Keratinocyte (primary cell): ENCODE measurements around the gene SESN3. TPM values are rescaled to one million over a fixed set of nuclear protein-coding genes. Genes with fewer than 3 reads are reported as not detected.

Experiments
- DNase-seq: peaks from one replicate; pipeline ENCODE4 v3.0.0-alpha.2; 2011; ENCODE audit warnings: low read depth, missing footprints, low spot score
- FAIRE-seq: peaks from 2 replicates; lab custom pipeline; 2011; peaks lifted over from hg19 to GRCh38; lab: Jason Lieb, UNC
- H2AFZ ChIP-seq: 2 replicates; pipeline ENCODE4 v1.6.0; 2012; ENCODE audit warnings: low read length, control low read depth, inconsistent platforms; ENCODE audit not compliant: control insufficient read depth
- H3K27ac ChIP-seq: 2 replicates; pipeline ENCODE4 v1.5.1; 2011; ENCODE audit warnings: low read length; ENCODE audit not compliant: control insufficient read depth, insufficient read depth
- H3K27me3 ChIP-seq: 3 replicates; pipeline ENCODE4 v1.6.0; 2011; ENCODE audit warnings: low read length; ENCODE audit not compliant: control insufficient read depth, insufficient read depth; ENCODE audit errors: extremely low read depth
- H3K36me3 ChIP-seq, 2 experiments: 2 replicates in 1 of 2; 3 replicates in 1 of 2; pipeline ENCODE4 v1.5.1; 2011; ENCODE audit warnings: low read length in 2 of 2, mild to moderate bottlenecking in 1 of 2; ENCODE audit not compliant: control insufficient read depth in 2 of 2, insufficient read depth in 2 of 2; ENCODE audit errors: extremely low read depth in 1 of 2
- H3K4me1 ChIP-seq: 3 replicates; pipeline ENCODE4 v1.5.1; 2011; ENCODE audit warnings: low read length; ENCODE audit not compliant: control insufficient read depth, insufficient read depth; ENCODE audit errors: extremely low read depth
- H3K4me2 ChIP-seq: 3 replicates; pipeline ENCODE4 v1.6.0; 2011; ENCODE audit warnings: low read depth, low read length; ENCODE audit not compliant: control insufficient read depth, insufficient read depth; ENCODE audit errors: extremely low read depth
- H3K4me3 ChIP-seq, 3 experiments: fragments of 200-600 bp in 1 of 3; sonication (generic) in 1 of 3; 2 replicates in 2 of 3; 3 replicates in 1 of 3; pipeline ENCODE4 v1.5.1; 2011 to 2016; ENCODE audit warnings: low read length in 3 of 3, mild to moderate bottlenecking in 3 of 3, control low read depth in 2 of 3, inconsistent platforms in 1 of 3, low read depth in 1 of 3, mixed read lengths in 1 of 3, mixed run types in 1 of 3, moderate library complexity in 1 of 3; ENCODE audit not compliant: control insufficient read depth in 2 of 3, insufficient read depth in 2 of 3; ENCODE audit errors: extremely low read depth in 1 of 3
- H3K79me2 ChIP-seq: 2 replicates; pipeline ENCODE4 v1.6.0; 2012; ENCODE audit warnings: low read length; ENCODE audit not compliant: control insufficient read depth, insufficient read depth
- H3K9ac ChIP-seq: 3 replicates; pipeline ENCODE4 v1.6.0; 2011; ENCODE audit warnings: low read length; ENCODE audit not compliant: control insufficient read depth, insufficient read depth; ENCODE audit errors: extremely low read depth
- H3K9me1 ChIP-seq: 3 replicates; pipeline ENCODE4 v1.6.0; 2011; ENCODE audit warnings: low read length; ENCODE audit not compliant: control insufficient read depth, insufficient read depth; ENCODE audit errors: extremely low read depth
- H3K9me3 ChIP-seq: 2 replicates; pipeline ENCODE4 v1.5.1; 2012; ENCODE audit warnings: low read depth, low read length; ENCODE audit not compliant: control insufficient read depth
- H4K20me1 ChIP-seq: 3 replicates; pipeline ENCODE4 v1.6.0; 2011; ENCODE audit warnings: low read length; ENCODE audit not compliant: control insufficient read depth, insufficient read depth; ENCODE audit errors: extremely low read depth
- EZH2 ChIP-seq: IDR thresholded peaks from one replicate; pipeline ENCODE4 v1.6.1; 2012; ENCODE audit warnings: inconsistent platforms, mild to moderate bottlenecking, low read length, moderate library complexity
- dilution Hi-C: fragments of 300-500 bp; cut with MboI; formaldehyde crosslinking; loops from one replicate; pipeline ENCODE4 v1.7.0; 2020; ENCODE audit warnings: low sequenced_read_pairs; ENCODE audit not compliant: extremely low pct_ligation_motif_present
- polyA plus RNA-seq, 5 experiments: library from polyadenylated mRNA; depleted of rRNA in 3 of 5; stranded (reverse) in 3 of 5; stranded (forward) in 1 of 5; unstranded in 1 of 5; fragments of >200 nt; gene quantifications; 1 replicate in 1 of 5; 2 replicates in 3 of 5; 3 replicates in 1 of 5; pipeline versions ENCODE4 v1.2.1 to v1.2.3, GENCODE V29; 2011 to 2012; ENCODE audit warnings: missing spikeins in 2 of 5, low read depth in 1 of 5, low replicate concordance in 1 of 5
- TF ChIP-seq, protein P1 (sequence below), 3 experiments: IDR thresholded peaks in 1 of 3; conservative IDR thresholded peaks in 1 of 3; optimal IDR thresholded peaks in 1 of 3; 2 replicates in 2 of 3; 3 replicates in 1 of 3; pipeline versions ENCODE3 to v1.5.1; 2011; ENCODE audit warnings: low read length in 3 of 3, mild to moderate bottlenecking in 3 of 3, moderate library complexity in 2 of 3, control low read depth in 1 of 3, inconsistent platforms in 1 of 3; ENCODE audit not compliant: insufficient read depth in 2 of 3; ENCODE audit errors: extremely low read depth in 1 of 3

Gene SESN3
- polyA plus RNA-seq, 1 donor (not counting 4 experiments of a cell fraction or from before 2014, with no cell fraction given) = 35.2 TPM

DNA sequence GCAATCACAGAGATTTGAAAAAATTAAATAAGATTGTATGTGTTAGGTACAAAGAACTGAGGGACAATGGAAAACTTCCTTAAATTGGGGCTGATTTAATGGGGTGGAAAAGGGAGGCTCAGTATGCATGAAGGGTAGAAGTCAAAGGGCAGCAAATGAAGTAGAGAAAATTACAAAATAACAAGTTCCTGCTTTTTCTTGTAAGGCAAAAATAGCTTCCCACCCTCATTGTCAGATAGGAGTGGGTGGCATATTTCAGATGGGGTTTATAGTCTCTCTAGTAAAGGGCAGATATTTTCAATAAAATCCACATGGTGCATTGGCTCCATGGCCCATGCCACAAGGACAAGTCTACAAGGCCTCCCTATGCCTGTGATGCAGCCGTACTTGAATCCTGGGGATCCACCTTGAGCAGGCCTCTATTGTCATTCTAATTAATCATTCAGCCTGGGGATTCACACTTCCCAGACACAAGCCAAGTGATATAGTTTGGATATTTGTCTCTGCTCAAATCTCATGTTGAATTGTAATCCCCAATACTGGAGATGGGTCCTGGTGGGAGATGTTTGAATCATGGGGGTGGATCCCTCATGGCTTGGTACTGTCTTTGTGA lies 36.7 kb upstream of the SESN3 start:
- H3K36me3 ChIP-seq = no peaks in the 10 kb centered on the region
- FAIRE-seq = no peak
- H3K4me1 ChIP-seq = no peaks in the 10 kb centered on the region
- no peaks in the 10 kb centered on the region for H3K9me1 ChIP-seq
- H4K20me1 ChIP-seq = no peaks in the 10 kb centered on the region
- dilution Hi-C loops = no loop called here
- no peaks in the 10 kb centered on the region for H3K9me3 ChIP-seq
- H2AFZ ChIP-seq = no peak overlapping the region
- no peak for DNase-seq
- no peak for TF ChIP-seq EZH2
- TF ChIP-seq, protein P1, sequence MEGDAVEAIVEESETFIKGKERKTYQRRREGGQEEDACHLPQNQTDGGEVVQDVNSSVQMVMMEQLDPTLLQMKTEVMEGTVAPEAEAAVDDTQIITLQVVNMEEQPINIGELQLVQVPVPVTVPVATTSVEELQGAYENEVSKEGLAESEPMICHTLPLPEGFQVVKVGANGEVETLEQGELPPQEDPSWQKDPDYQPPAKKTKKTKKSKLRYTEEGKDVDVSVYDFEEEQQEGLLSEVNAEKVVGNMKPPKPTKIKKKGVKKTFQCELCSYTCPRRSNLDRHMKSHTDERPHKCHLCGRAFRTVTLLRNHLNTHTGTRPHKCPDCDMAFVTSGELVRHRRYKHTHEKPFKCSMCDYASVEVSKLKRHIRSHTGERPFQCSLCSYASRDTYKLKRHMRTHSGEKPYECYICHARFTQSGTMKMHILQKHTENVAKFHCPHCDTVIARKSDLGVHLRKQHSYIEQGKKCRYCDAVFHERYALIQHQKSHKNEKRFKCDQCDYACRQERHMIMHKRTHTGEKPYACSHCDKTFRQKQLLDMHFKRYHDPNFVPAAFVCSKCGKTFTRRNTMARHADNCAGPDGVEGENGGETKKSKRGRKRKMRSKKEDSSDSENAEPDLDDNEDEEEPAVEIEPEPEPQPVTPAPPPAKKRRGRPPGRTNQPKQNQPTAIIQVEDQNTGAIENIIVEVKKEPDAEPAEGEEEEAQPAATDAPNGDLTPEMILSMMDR (optimal IDR thresholded peaks at IDR 0.05 in 1 of 3, IDR thresholded peaks at IDR 0.05 in 1 of 3, conservative IDR thresholded peaks at IDR 0.05 in 1 of 3; ENCODE audit: extremely low read depth in 1 of 3, insufficient read depth in 2 of 3, low read length in 3 of 3) = no peak
- no peak overlapping the region for H3K4me3 ChIP-seq
- H3K79me2 ChIP-seq = no peaks in the 10 kb centered on the region
- no peak overlapping the region for H3K4me2 ChIP-seq
- no peak overlapping the region for H3K27ac ChIP-seq
- H3K27me3 ChIP-seq = no peaks in the 10 kb centered on the region
- H3K9ac ChIP-seq = no peak overlapping the region

DNA sequence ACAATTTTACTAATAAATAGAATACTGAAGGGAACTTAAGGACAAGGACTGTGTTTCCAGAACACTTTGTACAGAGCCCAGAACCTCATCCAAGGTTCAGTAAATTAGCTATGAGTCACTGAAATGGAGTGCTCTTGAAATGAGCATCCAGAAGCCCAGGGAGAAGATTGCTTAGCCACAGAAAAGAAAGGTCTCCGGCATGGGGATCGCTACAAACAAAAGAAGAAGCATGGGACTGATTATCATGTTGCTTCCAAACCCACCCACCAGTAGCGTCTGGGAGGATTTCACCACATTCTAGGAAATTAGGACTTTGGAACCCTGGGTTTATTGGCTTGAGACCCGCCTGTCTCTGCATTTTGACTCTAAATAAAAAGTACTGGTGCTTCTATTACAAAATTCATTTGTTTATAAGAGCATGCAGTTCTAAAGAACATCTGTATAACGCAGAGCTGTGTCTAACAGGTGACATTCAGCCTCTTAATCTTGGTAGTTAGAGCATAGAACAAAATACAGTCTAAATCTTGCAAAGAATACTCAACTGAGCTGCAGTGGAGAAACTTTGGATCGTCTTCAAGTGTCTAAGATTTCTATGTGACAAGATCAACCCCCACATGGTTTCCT lies 35.9 kb upstream of the SESN3 start:
- Histone ChIP-seq H2AFZ (no peak overlapping the region), H3K79me2 (no peaks in the 10 kb centered on the region), H3K36me3 (no peaks in the 10 kb centered on the region), H3K4me2 (no peak overlapping the region), H3K4me3 (no peak overlapping the region), H3K9me1 (no peaks in the 10 kb centered on the region), H3K9ac (no peak overlapping the region), H4K20me1 (no peaks in the 10 kb centered on the region), H3K9me3 (no peaks in the 10 kb centered on the region), H3K27me3 (no peaks in the 10 kb centered on the region), H3K4me1 (no peaks in the 10 kb centered on the region), H3K27ac (no peak overlapping the region)
- FAIRE-seq (peak; percentile 36), DNase-seq (no peak)
- dilution Hi-C loops = no loop called here
- TF ChIP-seq, protein P1 (optimal IDR thresholded peaks at IDR 0.05 in 1 of 3, IDR thresholded peaks at IDR 0.05 in 1 of 3, conservative IDR thresholded peaks at IDR 0.05 in 1 of 3; ENCODE audit: extremely low read depth in 1 of 3, insufficient read depth in 2 of 3, low read length in 3 of 3) = no peak
- no peak for TF ChIP-seq EZH2
